ENCODE measurements around the gene LPCAT3.
"Not testable (repeated sequence)": the region's sequence is repeated elsewhere in the genome, so short reads cannot be mapped to it uniquely, and the experiment has no call there.

LPCAT3 gene

GRCh38 chr12:7055736-7056135 lies 37.5 kb upstream of the LPCAT3 start:
- not testable (repeated sequence) for H3K9ac ChIP-seq (ENCODE audit: low read length); H3K4me3 ChIP-seq (ENCODE audit: low read length); H3K36me3 ChIP-seq (ENCODE audit: control insufficient read depth, insufficient read depth, low read length); H3K4me1 ChIP-seq (ENCODE audit: control insufficient read depth, insufficient read depth, low read length); H3K9me3 ChIP-seq (ENCODE audit: control insufficient read depth, low read length); H3K27me3 ChIP-seq (ENCODE audit: control insufficient read depth, insufficient read depth, low read length)

GRCh38 chr12:7054925-7055324 lies 36.6 kb upstream of the LPCAT3 start:
- H3K36me3 ChIP-seq (ENCODE audit: control insufficient read depth, insufficient read depth, low read length), result no peaks in the 10 kb centered on the region
- no peaks in the 10 kb centered on the region for H3K4me1 ChIP-seq (ENCODE audit: control insufficient read depth, insufficient read depth, low read length)
- no peaks in the 10 kb centered on the region for H3K9me3 ChIP-seq (ENCODE audit: control insufficient read depth, low read length)
- H3K4me3 ChIP-seq (ENCODE audit: low read length), result no peak overlapping the region
- H3K27me3 ChIP-seq (ENCODE audit: control insufficient read depth, insufficient read depth, low read length), result peaks cover 3% of the 10 kb centered on the region
- H3K9ac ChIP-seq (ENCODE audit: low read length), result no peak overlapping the region

GRCh38 chr12:7049973-7050372 lies 31.7 kb upstream of the LPCAT3 start:
- not testable (repeated sequence) for H3K27me3 ChIP-seq (ENCODE audit: control insufficient read depth, insufficient read depth, low read length); H3K9me3 ChIP-seq (ENCODE audit: control insufficient read depth, low read length); H3K4me3 ChIP-seq (ENCODE audit: low read length); H3K9ac ChIP-seq (ENCODE audit: low read length); H3K4me1 ChIP-seq (ENCODE audit: control insufficient read depth, insufficient read depth, low read length); H3K36me3 ChIP-seq (ENCODE audit: control insufficient read depth, insufficient read depth, low read length)

- H3K9me3 ChIP-seq (ENCODE audit: control insufficient read depth, low read length); H3K36me3 ChIP-seq (ENCODE audit: control insufficient read depth, insufficient read depth, low read length); H3K9ac ChIP-seq (ENCODE audit: low read length); H3K4me3 ChIP-seq (ENCODE audit: low read length); H3K4me1 ChIP-seq (ENCODE audit: control insufficient read depth, insufficient read depth, low read length); H3K27me3 ChIP-seq (ENCODE audit: control insufficient read depth, insufficient read depth, low read length): not testable (repeated sequence)
Observed at GRCh38 chr12:7049445-7049951, 31.2 kb upstream of the LPCAT3 start.

GRCh38 chr12:7047306-7047705 lies 29.0 kb upstream of the LPCAT3 start:
- Histone ChIP-seq H3K4me1 (ENCODE audit: control insufficient read depth, insufficient read depth, low read length) (no peaks in the 10 kb centered on the region), H3K4me3 (ENCODE audit: low read length) (no peak overlapping the region), H3K27me3 (ENCODE audit: control insufficient read depth, insufficient read depth, low read length) (peaks cover 3% of the 10 kb centered on the region), H3K36me3 (ENCODE audit: control insufficient read depth, insufficient read depth, low read length) (no peaks in the 10 kb centered on the region), H3K9ac (ENCODE audit: low read length) (no peak overlapping the region), H3K9me3 (ENCODE audit: control insufficient read depth, low read length) (no peaks in the 10 kb centered on the region)

- Histone ChIP-seq H3K27me3 (ENCODE audit: control insufficient read depth, insufficient read depth, low read length) (peaks cover 3% of the 10 kb centered on the region), H3K4me3 (ENCODE audit: low read length) (no peak overlapping the region), H3K36me3 (ENCODE audit: control insufficient read depth, insufficient read depth, low read length) (no peaks in the 10 kb centered on the region), H3K9me3 (ENCODE audit: control insufficient read depth, low read length) (no peaks in the 10 kb centered on the region), H3K9ac (ENCODE audit: low read length) (no peak overlapping the region), H3K4me1 (ENCODE audit: control insufficient read depth, insufficient read depth, low read length) (no peaks in the 10 kb centered on the region)
Observed at GRCh38 chr12:7046383-7047105, 28.3 kb upstream of the LPCAT3 start.

GRCh38 chr12:7045913-7046312 lies 27.6 kb upstream of the LPCAT3 start:
- Histone ChIP-seq H3K9ac (ENCODE audit: low read length) (no peak overlapping the region), H3K27me3 (ENCODE audit: control insufficient read depth, insufficient read depth, low read length) (peaks cover 3% of the 10 kb centered on the region), H3K36me3 (ENCODE audit: control insufficient read depth, insufficient read depth, low read length) (no peaks in the 10 kb centered on the region), H3K4me1 (ENCODE audit: control insufficient read depth, insufficient read depth, low read length) (no peaks in the 10 kb centered on the region), H3K9me3 (ENCODE audit: control insufficient read depth, low read length) (no peaks in the 10 kb centered on the region), H3K4me3 (ENCODE audit: low read length) (no peak overlapping the region)

- Histone ChIP-seq H3K36me3 (ENCODE audit: control insufficient read depth, insufficient read depth, low read length) (no peaks in the 10 kb centered on the region), H3K27me3 (ENCODE audit: control insufficient read depth, insufficient read depth, low read length) (no peaks in the 10 kb centered on the region), H3K4me1 (ENCODE audit: control insufficient read depth, insufficient read depth, low read length) (no peaks in the 10 kb centered on the region), H3K4me3 (ENCODE audit: low read length) (no peak overlapping the region), H3K9ac (ENCODE audit: low read length) (no peak overlapping the region), H3K9me3 (ENCODE audit: control insufficient read depth, low read length) (no peaks in the 10 kb centered on the region)
Observed at GRCh38 chr12:7042842-7043241, 24.6 kb upstream of the LPCAT3 start.

GRCh38 chr12:7039403-7039802 lies 21.1 kb upstream of the LPCAT3 start:
- H3K4me3 ChIP-seq (ENCODE audit: low read length), result no peak overlapping the region
- peaks cover 14% of the 10 kb centered on the region for H3K4me1 ChIP-seq (ENCODE audit: control insufficient read depth, insufficient read depth, low read length)
- H3K9ac ChIP-seq (ENCODE audit: low read length), result no peak overlapping the region
- no peaks in the 10 kb centered on the region for H3K36me3 ChIP-seq (ENCODE audit: control insufficient read depth, insufficient read depth, low read length)
- no peaks in the 10 kb centered on the region for H3K9me3 ChIP-seq (ENCODE audit: control insufficient read depth, low read length)
- no peaks in the 10 kb centered on the region for H3K27me3 ChIP-seq (ENCODE audit: control insufficient read depth, insufficient read depth, low read length)

GRCh38 chr12:7038591-7038990 lies 20.3 kb upstream of the LPCAT3 start:
- H3K9ac ChIP-seq (ENCODE audit: low read length), result no peak overlapping the region
- H3K4me1 ChIP-seq (ENCODE audit: control insufficient read depth, insufficient read depth, low read length), result peaks cover 14% of the 10 kb centered on the region
- H3K9me3 ChIP-seq (ENCODE audit: control insufficient read depth, low read length), result no peaks in the 10 kb centered on the region
- no peak overlapping the region for H3K4me3 ChIP-seq (ENCODE audit: low read length)
- H3K36me3 ChIP-seq (ENCODE audit: control insufficient read depth, insufficient read depth, low read length), result no peaks in the 10 kb centered on the region
- H3K27me3 ChIP-seq (ENCODE audit: control insufficient read depth, insufficient read depth, low read length), result no peaks in the 10 kb centered on the region

- H3K4me3 ChIP-seq (ENCODE audit: low read length); H3K9me3 ChIP-seq (ENCODE audit: control insufficient read depth, low read length): not testable (repeated sequence)
Observed at GRCh38 chr12:7037411-7037810, 19.1 kb upstream of the LPCAT3 start.

GRCh38 chr12:7035463-7035862 lies 17.2 kb upstream of the LPCAT3 start:
- no peaks in the 10 kb centered on the region for H3K36me3 ChIP-seq (ENCODE audit: control insufficient read depth, insufficient read depth, low read length)
- no peak overlapping the region for H3K4me3 ChIP-seq (ENCODE audit: low read length)
- no peaks in the 10 kb centered on the region for H3K27me3 ChIP-seq (ENCODE audit: control insufficient read depth, insufficient read depth, low read length)
- peaks cover 14% of the 10 kb centered on the region for H3K4me1 ChIP-seq (ENCODE audit: control insufficient read depth, insufficient read depth, low read length)
- no peak overlapping the region for H3K9ac ChIP-seq (ENCODE audit: low read length)
- H3K9me3 ChIP-seq (ENCODE audit: control insufficient read depth, low read length), result no peaks in the 10 kb centered on the region

More at GRCh38 chr12:7037411-7037810, 19.1 kb upstream of the LPCAT3 start:
- H3K4me1 ChIP-seq (ENCODE audit: control insufficient read depth, insufficient read depth, low read length), result peaks cover 14% of the 10 kb centered on the region
- H3K9ac ChIP-seq (ENCODE audit: low read length); H3K36me3 ChIP-seq (ENCODE audit: control insufficient read depth, insufficient read depth, low read length); H3K27me3 ChIP-seq (ENCODE audit: control insufficient read depth, insufficient read depth, low read length): not testable (repeated sequence)

- peaks cover 14% of the 10 kb centered on the region for H3K4me1 ChIP-seq (ENCODE audit: control insufficient read depth, insufficient read depth, low read length)
- H3K27me3 ChIP-seq (ENCODE audit: control insufficient read depth, insufficient read depth, low read length), result no peaks in the 10 kb centered on the region
- no peaks in the 10 kb centered on the region for H3K9me3 ChIP-seq (ENCODE audit: control insufficient read depth, low read length)
- no peaks in the 10 kb centered on the region for H3K36me3 ChIP-seq (ENCODE audit: control insufficient read depth, insufficient read depth, low read length)
- H3K9ac ChIP-seq (ENCODE audit: low read length), result no peak overlapping the region
- no peak overlapping the region for H3K4me3 ChIP-seq (ENCODE audit: low read length)
Observed at GRCh38 chr12:7034464-7034863, 16.2 kb upstream of the LPCAT3 start.

All from mucosa of stomach (tissue), 1 donor.